Measurements from ENCODE around the gene CHIT1. TPM values are rescaled to one million over a fixed set of nuclear protein-coding genes. Genes with fewer than 3 reads are reported as not detected.
A peak's percentile ranks its signal among the peaks of the same experiment; 100 is the strongest.

Gene CHIT1
- total RNA-seq, 1 donor, result under 0.01 TPM

DNA sequence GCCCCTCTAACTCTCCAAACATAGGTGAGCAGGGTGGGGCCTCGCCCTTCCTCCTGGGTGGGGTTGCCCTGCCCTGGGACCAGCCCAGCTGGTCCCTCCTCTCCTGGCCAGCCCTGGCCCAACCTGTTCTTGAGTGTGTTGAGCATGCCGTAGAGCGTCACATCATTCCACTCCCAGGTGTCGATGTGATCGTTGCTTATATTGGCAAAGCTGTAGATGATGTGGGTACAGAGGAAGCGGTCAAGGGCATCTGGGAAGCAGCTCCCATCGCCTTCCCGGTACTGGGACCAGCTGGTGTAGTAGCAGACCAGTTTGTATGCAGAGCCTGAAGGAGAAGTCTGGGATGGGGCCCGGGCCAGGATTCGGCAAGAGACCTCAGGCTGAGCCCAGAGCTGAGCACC lies 44.4 kb downstream of the CHIT1 start:
- no peak for TF ChIP-seq CTCF (IDR thresholded peaks at IDR 0.05; ENCODE audit: extremely low read depth, low read depth, low read length)
- H3K4me3 ChIP-seq (ENCODE audit: insufficient read depth, low read length), result no peak overlapping the region
- peak; percentile 13 for DNase-seq (ENCODE audit: insufficient read length, low spot score, missing footprints)

DNA sequence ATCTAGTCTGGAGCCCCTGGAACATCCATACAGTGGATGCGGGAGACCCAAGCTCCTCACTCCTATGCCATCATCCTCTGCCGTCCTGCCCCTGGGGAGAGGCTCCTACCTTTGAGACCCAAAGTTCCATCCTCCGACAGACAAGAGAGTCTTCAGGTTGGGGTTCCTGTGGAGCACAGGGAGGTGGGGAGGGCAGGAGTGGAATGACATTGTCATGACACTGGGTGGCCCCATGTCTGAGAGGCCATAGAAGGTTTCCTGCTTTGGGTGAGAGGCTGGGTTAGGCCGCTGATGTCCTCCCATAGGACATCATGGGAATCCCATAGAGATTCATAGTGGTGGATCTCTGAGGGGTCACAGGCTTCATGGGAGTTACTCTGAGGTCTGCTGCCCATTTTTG lies 45.0 kb downstream of the CHIT1 start:
- H3K79me2 ChIP-seq (ENCODE audit: insufficient read depth, low read length), result no peaks in the 10 kb centered on the region

More for the DNA sequence above, 44.4 kb downstream of the CHIT1 start:
- H4K20me1 ChIP-seq (ENCODE audit: insufficient read depth, low read length), result no peaks in the 10 kb centered on the region
- H3K4me1 ChIP-seq (ENCODE audit: insufficient read depth, low read length), result peaks cover 17% of the 10 kb centered on the region
- H2AFZ ChIP-seq (ENCODE audit: low read length), result no peak overlapping the region
- H3K9me3 ChIP-seq (ENCODE audit: low read depth, low read length), result no peaks in the 10 kb centered on the region
- no peaks in the 10 kb centered on the region for H3K27me3 ChIP-seq (ENCODE audit: insufficient read depth, low read length)
- H3K27ac ChIP-seq (ENCODE audit: low read depth, low read length), result no peak overlapping the region
- H3K4me2 ChIP-seq (ENCODE audit: insufficient read depth, low read length), result no peak overlapping the region
- no peaks in the 10 kb centered on the region for H3K79me2 ChIP-seq (ENCODE audit: insufficient read depth, low read length)
- H3K36me3 ChIP-seq (ENCODE audit: insufficient read depth, low read length), result no peaks in the 10 kb centered on the region

DNA sequence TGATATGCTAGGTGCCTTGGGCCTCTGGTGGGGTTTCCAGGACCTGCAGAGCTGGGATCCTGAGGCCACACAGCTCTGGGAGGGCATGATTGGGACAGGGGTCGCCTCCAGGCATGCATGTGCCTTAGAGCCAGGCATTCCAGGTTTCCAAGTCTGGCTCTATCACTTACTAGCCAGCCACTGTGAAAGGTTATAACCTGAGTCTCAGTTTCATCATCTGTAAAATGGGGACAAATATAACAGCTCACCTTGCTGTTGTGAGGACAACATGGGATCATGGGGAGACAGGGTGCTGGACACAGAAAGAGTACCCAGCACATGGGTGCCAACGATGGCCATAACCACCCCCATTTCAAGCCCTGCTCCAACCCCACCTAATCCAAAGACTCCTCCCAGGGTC lies 45.6 kb downstream of the CHIT1 start:
- H3K27ac ChIP-seq (ENCODE audit: low read depth, low read length), result no peak overlapping the region
- no peak for TF ChIP-seq CTCF (IDR thresholded peaks at IDR 0.05; ENCODE audit: extremely low read depth, low read depth, low read length)
- H3K4me2 ChIP-seq (ENCODE audit: insufficient read depth, low read length), result no peak overlapping the region
- no peaks in the 10 kb centered on the region for H4K20me1 ChIP-seq (ENCODE audit: insufficient read depth, low read length)
- no peak overlapping the region for H2AFZ ChIP-seq (ENCODE audit: low read length)
- peaks cover 10% of the 10 kb centered on the region for H3K4me1 ChIP-seq (ENCODE audit: insufficient read depth, low read length)
- no peaks in the 10 kb centered on the region for H3K27me3 ChIP-seq (ENCODE audit: insufficient read depth, low read length)
- H3K79me2 ChIP-seq (ENCODE audit: insufficient read depth, low read length), result no peaks in the 10 kb centered on the region
- DNase-seq (ENCODE audit: insufficient read length, low spot score, missing footprints), result peak; percentile 47
- H3K9me3 ChIP-seq (ENCODE audit: low read depth, low read length), result no peaks in the 10 kb centered on the region
- no peaks in the 10 kb centered on the region for H3K36me3 ChIP-seq (ENCODE audit: insufficient read depth, low read length)
- no peak overlapping the region for H3K4me3 ChIP-seq (ENCODE audit: insufficient read depth, low read length)

More for the DNA sequence above, 45.0 kb downstream of the CHIT1 start:
- no peaks in the 10 kb centered on the region for H4K20me1 ChIP-seq (ENCODE audit: insufficient read depth, low read length)
- H3K9me3 ChIP-seq (ENCODE audit: low read depth, low read length), result no peaks in the 10 kb centered on the region
- H3K27me3 ChIP-seq (ENCODE audit: insufficient read depth, low read length), result no peaks in the 10 kb centered on the region
- no peak overlapping the region for H2AFZ ChIP-seq (ENCODE audit: low read length)
- H3K4me2 ChIP-seq (ENCODE audit: insufficient read depth, low read length), result no peak overlapping the region
- no peaks in the 10 kb centered on the region for H3K36me3 ChIP-seq (ENCODE audit: insufficient read depth, low read length)
- no peak for DNase-seq (ENCODE audit: insufficient read length, low spot score, missing footprints)
- no peak overlapping the region for H3K27ac ChIP-seq (ENCODE audit: low read depth, low read length)
- TF ChIP-seq CTCF (IDR thresholded peaks at IDR 0.05; ENCODE audit: extremely low read depth, low read depth, low read length), result no peak
- no peak overlapping the region for H3K4me3 ChIP-seq (ENCODE audit: insufficient read depth, low read length)
- peaks cover 11% of the 10 kb centered on the region for H3K4me1 ChIP-seq (ENCODE audit: insufficient read depth, low read length)

DNA sequence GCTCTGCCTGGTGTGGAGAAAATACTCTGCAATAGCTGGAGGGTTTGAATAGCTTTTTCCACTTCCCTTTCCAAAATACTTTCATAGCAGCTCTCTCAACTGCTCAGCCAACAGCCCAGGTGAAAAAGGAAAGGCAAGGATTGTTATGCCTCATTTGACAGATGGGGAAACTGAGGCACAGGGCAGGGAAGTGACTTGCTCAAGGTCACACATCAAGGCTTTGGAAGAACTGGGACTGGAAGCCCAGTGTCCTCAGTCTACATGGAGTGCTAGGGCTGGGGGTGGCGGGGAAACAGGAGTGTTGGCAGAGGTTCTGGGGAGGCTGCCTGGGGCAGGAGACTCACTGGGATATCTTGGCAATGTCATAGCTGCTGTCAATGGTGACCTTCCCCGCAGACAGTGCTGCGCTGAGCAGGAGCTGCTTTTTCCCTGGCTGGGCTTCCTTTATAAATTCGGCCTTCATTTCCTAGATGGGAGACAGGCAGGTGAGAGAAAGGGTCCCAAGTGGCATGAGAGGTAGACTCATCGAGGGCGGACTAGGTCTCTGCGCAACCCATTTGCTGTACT lies 47.0 kb downstream of the CHIT1 start:
- H4K20me1 ChIP-seq (ENCODE audit: insufficient read depth, low read length), result no peaks in the 10 kb centered on the region
- H3K4me1 ChIP-seq (ENCODE audit: insufficient read depth, low read length), result peaks cover 21% of the 10 kb centered on the region
- no peak overlapping the region for H3K27ac ChIP-seq (ENCODE audit: low read depth, low read length)
- no peak overlapping the region for H3K4me3 ChIP-seq (ENCODE audit: insufficient read depth, low read length)
- H3K9me3 ChIP-seq (ENCODE audit: low read depth, low read length), result no peaks in the 10 kb centered on the region
- TF ChIP-seq CTCF (IDR thresholded peaks at IDR 0.05; ENCODE audit: extremely low read depth, low read depth, low read length), result no peak
- H3K4me2 ChIP-seq (ENCODE audit: insufficient read depth, low read length), result no peak overlapping the region
- no peak overlapping the region for H2AFZ ChIP-seq (ENCODE audit: low read length)
- H3K79me2 ChIP-seq (ENCODE audit: insufficient read depth, low read length), result no peaks in the 10 kb centered on the region
- no peaks in the 10 kb centered on the region for H3K36me3 ChIP-seq (ENCODE audit: insufficient read depth, low read length)
- H3K27me3 ChIP-seq (ENCODE audit: insufficient read depth, low read length), result no peaks in the 10 kb centered on the region
- DNase-seq (ENCODE audit: insufficient read length, low spot score, missing footprints), result no peak

Data from osteoblast (primary cell).